GM23248 (cell line): ENCODE results near the gene CDKAL1. TPM values are rescaled to one million over a fixed set of nuclear protein-coding genes. Genes with fewer than 3 reads are reported as not detected.
"Not testable (repeated sequence)": the region's sequence is repeated elsewhere in the genome, so short reads cannot be mapped to it uniquely, and the experiment has no call there.

Experiments
- DNase-seq: peaks from one replicate; pipeline ENCODE4 v3.0.0-alpha.2; 2015
- H2AFZ ChIP-seq: fragments of 200-600 bp; sonication (generic); 2 replicates; pipeline ENCODE4 v1.6.1; 2016; ENCODE audit warnings: antibody characterized with exemption
- H3F3A ChIP-seq: fragments of 200-600 bp; sonication (generic); 2 replicates; pipeline ENCODE4 v1.6.1; 2016; ENCODE audit warnings: mild to moderate bottlenecking, antibody characterized with exemption, mixed run types; ENCODE audit not compliant: insufficient read depth
- H3K27ac ChIP-seq: fragments of 200-600 bp; sonication (generic); 2 replicates; pipeline ENCODE4 v1.5.1; 2016; ENCODE audit warnings: mild to moderate bottlenecking
- H3K27me3 ChIP-seq: fragments of 200-600 bp; sonication (generic); replicated peaks from 2 replicates; pipeline ENCODE4 v1.6.1; 2016; ENCODE audit warnings: mild to moderate bottlenecking; ENCODE audit not compliant: insufficient read depth
- H3K36me3 ChIP-seq: fragments of 200-600 bp; sonication (generic); 2 replicates; pipeline ENCODE4 v1.6.1; 2016; ENCODE audit warnings: low read depth, mild to moderate bottlenecking
- H3K4me1 ChIP-seq: fragments of 200-600 bp; sonication (generic); 2 replicates; pipeline ENCODE4 v1.6.1; 2016; ENCODE audit warnings: mild to moderate bottlenecking; ENCODE audit not compliant: insufficient read depth
- H3K4me2 ChIP-seq: fragments of 200-600 bp; sonication (generic); one replicate; pipeline ENCODE4 v1.6.1; 2016; ENCODE audit warnings: mild to moderate bottlenecking; ENCODE audit not compliant: unreplicated experiment
- H3K4me3 ChIP-seq: fragments of 200-600 bp; sonication (generic); 2 replicates; pipeline ENCODE4 v1.5.1; 2016; ENCODE audit warnings: mild to moderate bottlenecking
- H3K79me2 ChIP-seq: fragments of 200-600 bp; sonication (generic); 2 replicates; pipeline ENCODE4 v1.6.1; 2016; ENCODE audit warnings: mild to moderate bottlenecking; ENCODE audit not compliant: insufficient read depth
- H3K9ac ChIP-seq: fragments of 200-600 bp; sonication (generic); 2 replicates; pipeline ENCODE4 v1.6.1; 2016; ENCODE audit warnings: mild to moderate bottlenecking
- H3K9me2 ChIP-seq: fragments of 200-600 bp; sonication (generic); 2 replicates; pipeline ENCODE4 v1.6.1; 2016; ENCODE audit warnings: mixed run types, mild to moderate bottlenecking, moderate library complexity; ENCODE audit not compliant: insufficient read depth
- H3K9me3 ChIP-seq: fragments of 200-600 bp; sonication (generic); one replicate; pipeline ENCODE4 v1.6.1; 2017; ENCODE audit warnings: low read depth
- H4K20me1 ChIP-seq: fragments of 200-600 bp; sonication (generic); 2 replicates; pipeline ENCODE4 v1.6.0; 2016; ENCODE audit not compliant: insufficient read depth
- EZH2 ChIP-seq: fragments of 200-600 bp; sonication (generic); IDR thresholded peaks from 2 replicates; pipeline ENCODE4 v1.6.1; 2018; ENCODE audit warnings: antibody characterized with exemption, mild to moderate bottlenecking; ENCODE audit not compliant: insufficient read depth, poor library complexity, severe bottlenecking
- EZH2phosphoT487 ChIP-seq: fragments of 200-600 bp; sonication (generic); IDR thresholded peaks from 2 replicates; pipeline ENCODE4 v1.6.1; 2018; ENCODE audit warnings: antibody characterized with exemption, moderate library complexity, mild to moderate bottlenecking, low read depth; ENCODE audit not compliant: insufficient read depth
- WGBS, 2 experiments: methylation state at CpG; one replicate each; pipeline ENCODE4 v1.1.6; 2015 to 2017; ENCODE audit warnings: low lambda C conversion rate in 2 of 2, low coverage in 1 of 2; ENCODE audit errors: missing lambda C conversion rate in 2 of 2; 5-methylcytosine and 5-hydroxymethylcytosine counted together
- in situ Hi-C: fragments of 300-500 bp; cut with MboI; formaldehyde crosslinking; loops from 2 replicates; pipeline ENCODE4 v1.15.0; 2020
- polyA plus RNA-seq: library from polyadenylated mRNA; unstranded; fragments of >200 nt; fragmentation: Nextera tagmentation; extraction: Ambion mirVana; gene quantifications from 2 replicates; pipeline ENCODE4 v1.2.1, GENCODE V29; 2016
- total RNA-seq: library from RNA; depleted of rRNA; stranded (reverse); fragments of >200 nt; shearing (Covaris generic); gene quantifications from 2 replicates; pipeline ENCODE4 v1.2.3, GENCODE V29; 2014

CDKAL1 gene
- total and polyA plus RNA-seq, 2 experiments from 2014 or later: 7.5 to 10.8 TPM

- no peaks in the 10 kb centered on the region for H4K20me1 ChIP-seq
- no peaks in the 10 kb centered on the region for H3K9me3 ChIP-seq
- no peaks in the 10 kb centered on the region; the same call in 1 of the 2 replicates for H3K4me1 ChIP-seq
- TF ChIP-seq EZH2: no peak
- no peak for TF ChIP-seq EZH2phosphoT487
- H3K9me2 ChIP-seq: no peaks in the 10 kb centered on the region
- no peak overlapping the region for H2AFZ ChIP-seq
- peak overlapping the region; percentile 22; the same call in 1 of the 2 replicates for H3K27ac ChIP-seq
- no peak overlapping the region for H3K4me3 ChIP-seq
- no peaks in the 10 kb centered on the region for H3K36me3 ChIP-seq
- H3K79me2 ChIP-seq: no peaks in the 10 kb centered on the region
- peak; percentile 47 for DNase-seq
- WGBS, 2 experiments: 72 to 79% methylated on average over 2 of the region's 2 CpGs
- H3K27me3 ChIP-seq: no peaks in the 10 kb centered on the region
- peaks cover 20% of the 10 kb centered on the region for H3F3A ChIP-seq
- H3K9ac ChIP-seq: no peak overlapping the region
- H3K4me2 ChIP-seq: no peak overlapping the region
- in situ Hi-C loops: no loop called here
These were observed 76.5 kb downstream of the CDKAL1 start for GRCh38 chr6:20610636-20611370.

GRCh38 chr6:20617537-20617936 is 83.3 kb downstream of the CDKAL1 start:
- H3K27ac ChIP-seq, H3K9ac ChIP-seq, DNase-seq, H3K36me3 ChIP-seq, H4K20me1 ChIP-seq, H2AFZ ChIP-seq, H3K9me2 ChIP-seq, in situ Hi-C loops, H3K4me2 ChIP-seq, H3K79me2 ChIP-seq, H3K27me3 ChIP-seq, H3K9me3 ChIP-seq, H3K4me3 ChIP-seq: not testable (repeated sequence)
- WGBS, 2 experiments: 93 to 96% methylated on average over 3 of the region's 3 CpGs
- peaks cover 11% of the 10 kb centered on the region; the same call in 1 of the 2 replicates for H3F3A ChIP-seq
- peaks cover 22% of the 10 kb centered on the region for H3K4me1 ChIP-seq

DNA sequence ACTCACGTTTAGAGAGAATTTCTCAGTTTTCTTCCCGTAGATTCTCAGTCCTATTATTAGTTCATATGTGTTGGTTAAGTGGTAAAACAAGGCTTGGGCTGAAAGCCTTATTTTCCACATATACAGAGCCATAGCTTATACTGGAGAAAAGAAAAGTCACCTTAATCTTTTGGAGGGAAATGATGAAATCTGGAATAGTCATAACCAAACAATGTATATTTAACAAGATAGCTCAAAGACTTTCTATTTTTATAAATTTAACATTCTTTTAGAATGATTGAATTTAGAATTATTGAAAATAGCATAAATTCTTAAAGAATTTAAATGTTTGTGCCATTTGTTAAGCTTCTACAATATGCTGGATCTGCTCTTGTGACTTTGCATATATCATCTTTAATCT is 85.8 kb downstream of the CDKAL1 start:
- Histone ChIP-seq H3K36me3 (no peaks in the 10 kb centered on the region), H3K79me2 (0 out of 2 replicates have a peak, but pooled peaks cover 5% of the 10 kb centered on the region), H3K27ac (no peak overlapping the region), H3K9me3 (no peaks in the 10 kb centered on the region), H4K20me1 (no peaks in the 10 kb centered on the region), H3K27me3 (no peaks in the 10 kb centered on the region), H2AFZ (no peak overlapping the region), H3K4me2 (peak overlapping the region; percentile 63), H3F3A (peaks cover 11% of the 10 kb centered on the region; the same call in 1 of the 2 replicates), H3K9me2 (no peaks in the 10 kb centered on the region), H3K4me1 (peaks cover 37% of the 10 kb centered on the region), H3K9ac (no peak overlapping the region), H3K4me3 (peak overlapping the region; percentile 5; the same call in 1 of the 2 replicates)
- WGBS, 2 experiments: 74 to 85% methylated on average over 2 of the region's 2 CpGs
- in situ Hi-C loops: no loop called here
- peak; percentile 11 for DNase-seq
- TF ChIP-seq EZH2 (no peak), EZH2phosphoT487 (no peak)

DNA sequence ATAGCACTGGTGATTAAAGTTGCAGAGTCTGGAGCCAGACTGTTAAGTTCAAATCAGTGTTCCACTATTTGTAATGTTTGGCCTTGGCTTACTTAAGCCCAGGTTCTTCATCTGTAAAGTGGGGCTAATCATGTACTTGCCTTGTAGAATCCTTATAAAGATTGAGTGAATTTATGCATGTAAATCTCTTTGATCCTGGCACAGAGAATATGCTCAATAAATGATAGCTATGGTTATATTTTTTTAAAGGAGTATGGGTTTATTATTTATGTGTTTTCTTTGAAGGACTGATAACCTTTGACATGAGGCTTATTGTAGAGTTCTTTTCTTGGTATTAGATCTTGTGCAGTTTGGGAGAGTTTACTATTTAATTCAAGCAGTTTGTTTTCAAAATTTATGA is 89.5 kb downstream of the CDKAL1 start:
- H3K27ac ChIP-seq: no peak overlapping the region
- 0 out of 2 replicates have a peak, but pooled peaks cover 5% of the 10 kb centered on the region for H3K79me2 ChIP-seq
- TF ChIP-seq EZH2phosphoT487 (no peak), EZH2 (no peak)
- no peak overlapping the region for H3K4me2 ChIP-seq
- H3K9ac ChIP-seq: no peak overlapping the region
- no peak overlapping the region for H3K4me3 ChIP-seq
- H3K9me2 ChIP-seq: no peaks in the 10 kb centered on the region; the same call in 1 of the 2 replicates
- no peaks in the 10 kb centered on the region for H3K9me3 ChIP-seq
- no peaks in the 10 kb centered on the region for H3K36me3 ChIP-seq
- peaks cover 11% of the 10 kb centered on the region; the same call in 1 of the 2 replicates for H3F3A ChIP-seq
- in situ Hi-C loops: no loop called here
- H4K20me1 ChIP-seq: no peaks in the 10 kb centered on the region
- H3K27me3 ChIP-seq: no peaks in the 10 kb centered on the region
- no peak for DNase-seq
- peaks cover 37% of the 10 kb centered on the region for H3K4me1 ChIP-seq
- H2AFZ ChIP-seq: no peak overlapping the region
